ENCODE data around the gene PPFIA2.

- no peak for TF ChIP-seq CTCF (IDR thresholded peaks at IDR 0.05)
- TF ChIP-seq POLR2A (IDR thresholded peaks at IDR 0.05), result no peak
- TF ChIP-seq EP300 (IDR thresholded peaks at IDR 0.05), result no peak
- TF ChIP-seq POLR2AphosphoS5 (IDR thresholded peaks at IDR 0.05), result no peak
These were observed 499.8 kb downstream of the PPFIA2 start for GRCh38 chr12:81259360-81259759.

Measured in suprapubic skin (tissue), 4 donors.